WERI-Rb-1 (cell line): ENCODE data around the gene PSG4.
"Not testable (repeated sequence)": the region's sequence is repeated elsewhere in the genome, so short reads cannot be mapped to it uniquely, and the experiment has no call there.

Source experiments
- DNase-seq: peaks from one replicate; pipeline ENCODE4 v3.0.0-alpha.2; 2020
- H3K27ac ChIP-seq: fragments of 250-450 bp; sonication (Bioruptor Pico); 2 replicates; pipeline ENCODE4 v1.5.1; 2020; ENCODE audit warnings: mild to moderate bottlenecking, moderate library complexity
- H3K27me3 ChIP-seq: fragments of 250-450 bp; sonication (Bioruptor Pico); 2 replicates; pipeline ENCODE4 v1.5.1; 2021; ENCODE audit warnings: mild to moderate bottlenecking, low read depth, moderate library complexity; ENCODE audit not compliant: insufficient read depth, severe bottlenecking
- H3K36me3 ChIP-seq: fragments of 250-450 bp; sonication (Bioruptor Pico); 2 replicates; pipeline ENCODE4 v1.5.1; 2020; ENCODE audit warnings: mild to moderate bottlenecking, moderate library complexity
- H3K4me3 ChIP-seq: 2 replicates; pipeline ENCODE4 v1.5.1; 2011; ENCODE audit warnings: low read depth, mild to moderate bottlenecking, control low read depth, low read length
- H3K9me3 ChIP-seq: fragments of 250-450 bp; sonication (Bioruptor Pico); 2 replicates; pipeline ENCODE4 v1.5.1; 2021; ENCODE audit warnings: mild to moderate bottlenecking, moderate library complexity; ENCODE audit not compliant: severe bottlenecking
- CTCF ChIP-seq: IDR thresholded peaks from 2 replicates; pipeline ENCODE4 v1.5.1; 2011; ENCODE audit warnings: low read depth, mild to moderate bottlenecking, control low read depth, inconsistent platforms, low read length

The PSG4 gene

GRCh38 chr19:43224855-43225253 is 19.4 kb upstream of the PSG4 start:
- Histone ChIP-seq H3K27ac (no peak overlapping the region), H3K36me3 (no peaks in the 10 kb centered on the region), H3K4me3 (no peak overlapping the region), H3K9me3 (peaks cover 24% of the 10 kb centered on the region), H3K27me3 (no peaks in the 10 kb centered on the region)
- DNase-seq, result no peak
- no peak for TF ChIP-seq CTCF

- H3K36me3 ChIP-seq, H3K27me3 ChIP-seq, DNase-seq, H3K4me3 ChIP-seq, H3K27ac ChIP-seq: not testable (repeated sequence)
- peaks cover 21% of the 10 kb centered on the region for H3K9me3 ChIP-seq
Measured at GRCh38 chr19:43224201-43224854, 18.9 kb upstream of the PSG4 start.

GRCh38 chr19:43221891-43222290 is 16.5 kb upstream of the PSG4 start:
- not testable (repeated sequence) for H3K36me3 ChIP-seq, H3K4me3 ChIP-seq, H3K27me3 ChIP-seq, H3K27ac ChIP-seq, DNase-seq, H3K9me3 ChIP-seq

- DNase-seq, H3K9me3 ChIP-seq, H3K27ac ChIP-seq, H3K27me3 ChIP-seq, H3K36me3 ChIP-seq, H3K4me3 ChIP-seq: not testable (repeated sequence)
Measured at GRCh38 chr19:43219136-43219535, 13.7 kb upstream of the PSG4 start.

- not testable (repeated sequence) for H3K27me3 ChIP-seq, H3K4me3 ChIP-seq, H3K9me3 ChIP-seq, H3K36me3 ChIP-seq, H3K27ac ChIP-seq, DNase-seq
Measured at GRCh38 chr19:43215881-43216280, 10.4 kb upstream of the PSG4 start.

- Histone ChIP-seq H3K27ac (no peak overlapping the region), H3K27me3 (no peaks in the 10 kb centered on the region), H3K4me3 (no peak overlapping the region), H3K36me3 (no peaks in the 10 kb centered on the region), H3K9me3 (no peaks in the 10 kb centered on the region)
- no peak for TF ChIP-seq CTCF
- no peak for DNase-seq
Measured at GRCh38 chr19:43207991-43208390, 2.6 kb upstream of the PSG4 start.

GRCh38 chr19:43207174-43207573 is 1.7 kb upstream of the PSG4 start:
- not testable (repeated sequence) for H3K27me3 ChIP-seq, H3K4me3 ChIP-seq, H3K36me3 ChIP-seq, H3K9me3 ChIP-seq, H3K27ac ChIP-seq
- DNase-seq, result peak; percentile 27
- peak; percentile 60 for TF ChIP-seq CTCF

GRCh38 chr19:43203611-43204010 is 1.8 kb downstream of the PSG4 start:
- DNase-seq, H3K36me3 ChIP-seq, H3K4me3 ChIP-seq, H3K27me3 ChIP-seq, H3K9me3 ChIP-seq, H3K27ac ChIP-seq: not testable (repeated sequence)

GRCh38 chr19:43201891-43202290 is 3.5 kb downstream of the PSG4 start:
- not testable (repeated sequence) for H3K36me3 ChIP-seq, H3K27me3 ChIP-seq, H3K9me3 ChIP-seq, DNase-seq, H3K27ac ChIP-seq, H3K4me3 ChIP-seq

- not testable (repeated sequence) for H3K27ac ChIP-seq, H3K4me3 ChIP-seq, DNase-seq, H3K36me3 ChIP-seq, H3K9me3 ChIP-seq, H3K27me3 ChIP-seq
Measured at GRCh38 chr19:43201337-43201801, 4.1 kb downstream of the PSG4 start.
